Measurements from ENCODE around the gene JAK1.

Gene JAK1

GRCh38 chr1:64917907-64918306, 48.4 kb downstream of the JAK1 start:
- DNase-seq: no peak

- no peak for DNase-seq
These were observed 49.0 kb downstream of the JAK1 start for GRCh38 chr1:64917328-64917861.

GRCh38 chr1:64915381-64916274, 50.7 kb downstream of the JAK1 start:
- no peak for DNase-seq

GRCh38 chr1:64913361-64914015, 52.9 kb downstream of the JAK1 start:
- no peak for DNase-seq

- DNase-seq: no peak
These were observed 54.2 kb downstream of the JAK1 start for GRCh38 chr1:64912191-64912590.

GRCh38 chr1:64911326-64911725, 55.0 kb downstream of the JAK1 start:
- no peak for DNase-seq

GRCh38 chr1:64909031-64909430, 57.3 kb downstream of the JAK1 start:
- no peak for DNase-seq

- no peak for DNase-seq
These were observed 57.8 kb downstream of the JAK1 start for GRCh38 chr1:64908575-64908974.

GRCh38 chr1:64906447-64906846, 59.9 kb downstream of the JAK1 start:
- DNase-seq: no peak

GRCh38 chr1:64903593-64903992, 62.8 kb downstream of the JAK1 start:
- no peak for DNase-seq

- DNase-seq: no peak
These were observed 64.7 kb downstream of the JAK1 start for GRCh38 chr1:64901663-64902062.

- DNase-seq: no peak
These were observed 65.4 kb downstream of the JAK1 start for GRCh38 chr1:64900916-64901315.

- DNase-seq: no peak
These were observed 68.1 kb downstream of the JAK1 start for GRCh38 chr1:64898107-64898861.

GRCh38 chr1:64896551-64896950, 69.8 kb downstream of the JAK1 start:
- DNase-seq: no peak

GRCh38 chr1:64895500-64895899, 70.8 kb downstream of the JAK1 start:
- peak; percentile 90 for DNase-seq

GRCh38 chr1:64894438-64895196, 71.7 kb downstream of the JAK1 start:
- no peak for DNase-seq

- DNase-seq: no peak
These were observed 72.4 kb downstream of the JAK1 start for GRCh38 chr1:64893921-64894320.

- no peak for DNase-seq
These were observed 73.5 kb downstream of the JAK1 start for GRCh38 chr1:64892576-64893573.

- DNase-seq: no peak
These were observed 74.9 kb downstream of the JAK1 start for GRCh38 chr1:64891448-64891825.

GRCh38 chr1:64890699-64891447, 75.5 kb downstream of the JAK1 start:
- no peak for DNase-seq
